ENCODE data around the gene PRR22.

Gene PRR22

DNA sequence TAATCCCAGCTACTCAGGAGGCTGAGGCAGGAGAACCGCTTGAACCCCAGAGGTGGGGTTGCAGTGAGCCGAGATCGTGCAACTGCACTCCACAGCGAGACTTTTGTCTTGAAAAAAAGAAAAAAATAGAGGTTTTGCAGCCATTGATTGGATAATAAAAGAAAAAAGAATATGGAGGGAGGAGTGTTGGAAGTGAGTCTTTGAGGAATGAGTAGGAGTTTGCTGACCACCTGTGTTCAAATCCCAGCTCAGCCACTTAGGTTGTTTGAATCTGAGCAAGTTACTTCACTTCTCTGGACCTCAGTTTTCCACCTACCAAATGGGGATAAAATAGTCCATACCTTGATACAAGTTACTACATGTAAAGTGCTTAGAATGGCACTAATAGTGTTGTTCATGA lies 26.6 kb upstream of the PRR22 start:
- Histone ChIP-seq H3K27ac (no peak overlapping the region), H3K27me3 (peaks cover 0 to 43% of the 10 kb centered on the region in 2 donors), H3K9me3 (no peaks in the 10 kb centered on the region), H3K4me3 (no peak overlapping the region), H3K4me1 (no peaks in the 10 kb centered on the region), H3K36me3 (no peaks in the 10 kb centered on the region)
- TF ChIP-seq CTCF (IDR thresholded peaks at IDR 0.05) = no peak
- DNase-seq = no peak
- intact Hi-C loops (cut with DNase I; ENCODE audit: low total_unique reads) = no loop called here

- Histone ChIP-seq H3K36me3 (no peaks in the 10 kb centered on the region), H3K27ac (no peak overlapping the region), H3K9me3 (no peaks in the 10 kb centered on the region), H3K4me3 (no peak overlapping the region), H3K27me3 (peaks cover 0 to 50% of the 10 kb centered on the region in 2 donors), H3K4me1 (peaks cover 0 to 3% (median 0%) of the 10 kb centered on the region in 4 donors)
- TF ChIP-seq CTCF (IDR thresholded peaks at IDR 0.05) = no peak
- DNase-seq = no peak
- intact Hi-C loops (cut with DNase I; ENCODE audit: low total_unique reads) = no loop called here
These were observed 24.9 kb upstream of the PRR22 start for GRCh38 chr19:5809469-5809868.

DNA sequence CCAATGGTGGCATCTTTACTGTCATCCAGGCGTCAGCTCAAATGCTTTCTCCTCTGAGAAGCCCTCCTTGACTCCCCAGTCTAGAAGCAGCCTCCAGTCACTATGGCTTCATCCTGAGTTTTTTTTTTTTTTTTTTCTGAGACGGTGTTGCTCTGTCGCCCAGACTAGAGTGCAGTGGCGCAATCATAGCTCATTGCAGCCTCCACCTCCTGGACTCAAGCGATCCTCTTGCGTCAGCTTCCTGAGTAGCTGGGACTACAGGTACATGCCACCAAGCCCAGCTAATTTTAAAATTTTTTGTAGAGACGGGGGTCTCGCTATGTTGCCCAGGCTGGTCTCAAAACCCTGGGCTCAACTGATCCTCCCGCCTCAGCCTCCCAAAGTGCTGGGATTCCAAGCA lies 24.5 kb upstream of the PRR22 start:
- no peak for TF ChIP-seq CTCF (IDR thresholded peaks at IDR 0.05)
- no peak overlapping the region for H3K27ac ChIP-seq
- peaks cover 0 to 5% (median under 1%) of the 10 kb centered on the region in 4 donors for H3K4me1 ChIP-seq
- no peak for DNase-seq
- H3K27me3 ChIP-seq = peaks cover 0 to 50% of the 10 kb centered on the region in 2 donors
- H3K36me3 ChIP-seq = no peaks in the 10 kb centered on the region
- no peak overlapping the region for H3K4me3 ChIP-seq
- no peaks in the 10 kb centered on the region for H3K9me3 ChIP-seq
- intact Hi-C loops (cut with DNase I; ENCODE audit: low total_unique reads) = no loop called here

DNA sequence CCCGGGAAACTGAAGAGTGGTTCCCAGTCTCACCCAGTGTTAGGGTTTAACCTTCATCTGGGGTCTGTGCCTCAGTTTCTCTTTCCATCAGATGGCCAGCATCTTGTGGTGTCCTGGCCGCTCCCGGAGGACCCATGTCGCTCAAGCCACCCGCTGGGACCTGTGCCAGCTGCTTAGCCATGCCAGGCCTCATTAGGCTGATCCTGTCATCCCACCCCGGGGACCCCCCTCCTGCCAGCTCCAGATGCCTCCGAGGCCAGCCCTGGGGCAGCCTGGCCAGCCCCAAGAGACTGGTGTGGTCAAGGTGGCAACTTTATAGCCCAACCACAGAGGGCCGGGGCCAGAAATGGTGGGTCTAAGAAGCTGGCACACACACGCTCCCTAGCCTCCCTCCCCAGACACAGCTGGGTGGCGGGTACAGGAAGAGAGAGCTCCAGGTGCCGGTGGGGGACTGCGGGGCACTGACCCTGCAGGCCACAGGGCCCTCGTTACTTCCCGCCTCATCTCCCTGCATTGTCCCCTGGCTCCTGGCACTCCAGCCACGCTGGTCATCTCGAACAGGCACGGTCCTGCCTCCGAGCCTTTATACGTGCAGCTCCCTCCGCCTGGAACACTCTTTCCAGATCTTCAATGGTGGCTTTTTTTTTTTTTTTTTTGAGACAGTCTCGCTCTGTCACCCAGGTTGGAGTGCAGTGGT lies 23.7 kb upstream of the PRR22 start:
- DNase-seq = no peak

GRCh38 chr19:5806905-5807304 lies 22.4 kb upstream of the PRR22 start:
- peaks cover 0 to 19% (median 7%) of the 10 kb centered on the region in 4 donors for H3K4me1 ChIP-seq
- H3K4me3 ChIP-seq = no peak overlapping the region
- H3K36me3 ChIP-seq = no peaks in the 10 kb centered on the region
- no peak for TF ChIP-seq CTCF (IDR thresholded peaks at IDR 0.05)
- intact Hi-C loops (cut with DNase I; ENCODE audit: low total_unique reads) = no loop called here
- H3K27ac ChIP-seq = no peak overlapping the region
- DNase-seq = no peak
- peaks cover 0 to 60% of the 10 kb centered on the region in 2 donors for H3K27me3 ChIP-seq
- H3K9me3 ChIP-seq = no peaks in the 10 kb centered on the region

More for the DNA sequence above, 23.7 kb upstream of the PRR22 start:
- no peak for TF ChIP-seq CTCF (IDR thresholded peaks at IDR 0.05)
- no peak overlapping the region for H3K4me3 ChIP-seq
- no peaks in the 10 kb centered on the region for H3K9me3 ChIP-seq
- H3K4me1 ChIP-seq = peaks cover 0 to 13% (median 7%) of the 10 kb centered on the region in 4 donors
- intact Hi-C loops (cut with DNase I; ENCODE audit: low total_unique reads) = no loop called here
- peaks cover 0 to 54% of the 10 kb centered on the region in 2 donors for H3K27me3 ChIP-seq
- no peak overlapping the region for H3K27ac ChIP-seq
- H3K36me3 ChIP-seq = no peaks in the 10 kb centered on the region

Measured in tibial artery (tissue), 4 donors.